NT2/D1 (cell line): ENCODE results near the gene RPL27.

ENCODE experiments used
- YY1 ChIP-seq: IDR thresholded peaks from 2 replicates; pipeline ENCODE4 v1.6.1; 2011; ENCODE audit not compliant: insufficient read length, insufficient read depth
- ZNF274 ChIP-seq: IDR thresholded peaks from 2 replicates; pipeline ENCODE4 v1.6.1; 2011; ENCODE audit warnings: mild to moderate bottlenecking, low read depth, low read length

GRCh38 chr17:43040655-43041054 lies 42.4 kb downstream of the RPL27 start:
- TF ChIP-seq ZNF274, result no peak
- TF ChIP-seq YY1, result no peak
